CD4-positive, alpha-beta memory T cell (primary cell): ENCODE measurements around the gene FCHSD2. TPM values are rescaled to one million over a fixed set of nuclear protein-coding genes. Genes with fewer than 3 reads are reported as not detected.

Source experiments
- polyA plus RNA-seq, 2 donors: library from polyadenylated mRNA; unstranded; fragments of 300-500 nt; fragmentation: Illumina TruSeq; gene quantifications; one replicate each; pipeline ENCODE4 v1.2.3, GENCODE V29; 2021
- total RNA-seq, 2 experiments: library from RNA; stranded (reverse); gene quantifications; one replicate each; pipeline ENCODE4 v1.2.3, GENCODE V29; 2021

The FCHSD2 gene
- total and polyA plus RNA-seq, 4 experiments from 2014 or later, result 9.5 to 52.0 (median 34.8) TPM

Other genes starting within 250 kb of the FCHSD2 start
- gene P2RY2, start 76.0 kb upstream of the FCHSD2 start, total RNA-seq, result not detected
- not detected for gene P2RY2, start 76.0 kb upstream of the FCHSD2 start, polyA plus RNA-seq
- gene P2RY6, start 130.0 kb upstream of the FCHSD2 start, total RNA-seq, result under 1 TPM; 0.61 to 0.87 TPM
- gene P2RY6, start 130.0 kb upstream of the FCHSD2 start, polyA plus RNA-seq, result not detected
- under 1 TPM in 1 of 2 experiments, not detected in 1; 0.23 TPM for gene ARHGEF17, start 166.0 kb upstream of the FCHSD2 start, total RNA-seq
- not detected for gene ARHGEF17, start 166.0 kb upstream of the FCHSD2 start, polyA plus RNA-seq
- gene RELT, start 234.1 kb upstream of the FCHSD2 start, total RNA-seq, result 10 to 100 TPM; 12.1 to 12.9 TPM
- 1 to 10 TPM; 2.2 to 5.2 TPM for gene RELT, start 234.1 kb upstream of the FCHSD2 start, polyA plus RNA-seq